Measurements from ENCODE around the gene PPBP.
A peak's percentile ranks its signal among the peaks of the same experiment; 100 is the strongest.

Gene PPBP

DNA sequence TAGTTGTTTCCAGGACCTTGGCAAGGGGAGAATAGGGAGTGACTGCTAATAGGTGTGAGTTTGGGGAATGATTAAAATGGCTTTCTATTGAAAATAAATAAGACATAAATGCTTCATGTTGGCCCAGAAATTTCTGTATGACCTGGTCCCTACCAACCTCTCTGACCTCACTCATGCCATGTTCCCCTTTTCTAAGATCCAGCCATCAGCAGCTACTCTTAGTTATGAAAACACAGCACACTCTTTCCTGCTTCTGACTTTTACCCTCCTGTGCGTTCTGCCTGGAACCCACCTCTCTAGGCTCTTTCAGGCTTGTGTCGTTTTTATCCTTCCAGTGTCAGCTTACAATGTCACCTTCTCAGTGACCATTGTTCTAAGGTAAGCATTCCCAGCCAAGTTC is 25.3 kb upstream of the PPBP start:
- DNase-seq (ENCODE audit: low read depth), result no peak
- no peak overlapping the region for H3K4me3 ChIP-seq (ENCODE audit: low read length)
- no peak for TF ChIP-seq CTCF (IDR thresholded peaks at IDR 0.05; ENCODE audit: insufficient read depth, low read depth, low read length, missing control alignments)

DNA sequence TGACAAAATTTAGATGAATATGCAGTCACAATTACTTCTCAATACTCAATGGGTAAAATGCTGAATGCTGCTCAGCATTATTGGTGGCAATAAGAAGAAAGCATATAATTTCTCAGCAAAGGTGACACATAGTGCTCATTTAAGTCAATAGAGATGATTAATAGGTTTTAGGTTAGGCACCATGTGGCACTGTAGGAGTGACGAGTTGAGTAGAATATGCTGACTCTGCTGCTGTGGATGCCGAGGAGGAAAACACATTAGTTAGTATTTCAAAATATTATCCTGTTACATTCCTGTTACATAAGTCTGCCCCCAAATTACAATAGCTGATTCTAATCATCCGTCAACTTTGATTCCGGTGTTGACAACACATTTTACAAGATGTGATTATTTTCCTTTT is 24.1 kb upstream of the PPBP start:
- H3K4me3 ChIP-seq (ENCODE audit: low read length), result no peak overlapping the region
- TF ChIP-seq CTCF (IDR thresholded peaks at IDR 0.05; ENCODE audit: insufficient read depth, low read depth, low read length, missing control alignments), result no peak
- no peak for DNase-seq (ENCODE audit: low read depth)

GRCh38 chr4:74009307-74009706 is 21.3 kb upstream of the PPBP start:
- no peak for DNase-seq (ENCODE audit: low read depth)
- no peak for TF ChIP-seq CTCF (IDR thresholded peaks at IDR 0.05; ENCODE audit: insufficient read depth, low read depth, low read length, missing control alignments)

DNA sequence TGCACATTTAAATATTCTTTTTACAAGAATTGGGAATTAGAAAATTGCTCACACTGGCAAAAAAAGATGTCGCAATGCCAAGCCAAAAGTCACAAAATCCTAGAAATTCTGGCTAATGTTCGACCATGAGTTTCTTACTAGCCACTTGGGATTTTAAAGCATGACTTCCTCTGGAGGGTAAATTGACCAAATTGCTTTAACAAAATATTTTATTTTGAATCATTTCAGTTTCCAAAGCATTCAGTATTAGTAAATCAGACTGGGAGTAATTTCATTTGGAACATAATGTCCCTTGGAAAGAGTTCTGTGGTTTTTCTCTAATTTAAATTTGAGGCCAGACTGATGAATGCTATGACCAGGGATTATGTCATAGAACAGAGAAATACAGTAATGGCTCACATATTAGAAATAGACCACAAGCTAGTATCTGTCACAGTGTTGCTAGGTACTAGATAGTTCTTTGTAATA is 18.1 kb upstream of the PPBP start:
- no peak for TF ChIP-seq CTCF (IDR thresholded peaks at IDR 0.05; ENCODE audit: insufficient read depth, low read depth, low read length, missing control alignments)
- DNase-seq (ENCODE audit: low read depth), result peak; percentile 33
- no peak overlapping the region for H3K4me3 ChIP-seq (ENCODE audit: low read length)

More at GRCh38 chr4:74009307-74009706, 21.3 kb upstream of the PPBP start:
- H3K4me3 ChIP-seq (ENCODE audit: low read length), result no peak overlapping the region

DNA sequence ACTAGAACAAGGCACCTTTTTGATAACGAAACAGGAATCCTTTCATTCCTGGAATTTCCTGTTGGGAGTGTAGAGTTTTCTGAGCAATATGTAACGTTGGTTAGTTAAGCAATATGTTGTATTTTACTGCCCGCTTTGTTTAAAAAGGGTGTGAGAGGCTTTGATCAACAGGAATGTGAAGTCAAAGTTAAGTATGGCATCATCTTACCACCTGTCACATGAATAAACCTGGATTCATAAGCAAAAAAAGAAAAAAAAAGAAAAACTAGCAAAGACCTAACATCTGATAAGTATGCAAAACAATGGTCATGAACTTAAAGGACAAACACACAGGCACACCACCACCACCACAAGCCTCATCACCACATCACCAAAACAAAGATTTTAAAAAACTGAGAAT is 17.5 kb upstream of the PPBP start:
- peak; percentile 74 for DNase-seq (ENCODE audit: low read depth)
- TF ChIP-seq CTCF (IDR thresholded peaks at IDR 0.05; ENCODE audit: insufficient read depth, low read depth, low read length, missing control alignments), result no peak
- no peak overlapping the region for H3K4me3 ChIP-seq (ENCODE audit: low read length)

DNA sequence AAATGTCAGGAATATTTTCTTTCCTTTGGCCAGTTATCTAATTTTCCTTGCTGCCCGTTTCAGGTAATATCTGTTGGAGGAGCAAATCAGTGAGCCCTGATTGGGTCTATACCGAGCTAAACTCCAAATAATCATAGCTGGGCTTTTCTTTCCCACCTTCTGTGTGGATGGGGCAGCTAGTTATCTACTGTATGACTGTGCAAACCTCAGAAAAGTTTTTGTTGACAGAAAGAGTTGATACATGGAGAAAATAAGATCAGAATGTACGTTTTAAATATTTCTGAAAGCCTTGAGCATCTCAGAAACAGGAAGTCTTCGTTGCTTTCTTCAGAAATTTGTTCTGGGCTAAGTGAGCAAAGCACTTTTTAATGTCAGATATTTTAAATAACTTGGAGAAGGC is 16.7 kb upstream of the PPBP start:
- H3K4me3 ChIP-seq (ENCODE audit: low read length), result no peak overlapping the region
- no peak for TF ChIP-seq CTCF (IDR thresholded peaks at IDR 0.05; ENCODE audit: insufficient read depth, low read depth, low read length, missing control alignments)
- no peak for DNase-seq (ENCODE audit: low read depth)

DNA sequence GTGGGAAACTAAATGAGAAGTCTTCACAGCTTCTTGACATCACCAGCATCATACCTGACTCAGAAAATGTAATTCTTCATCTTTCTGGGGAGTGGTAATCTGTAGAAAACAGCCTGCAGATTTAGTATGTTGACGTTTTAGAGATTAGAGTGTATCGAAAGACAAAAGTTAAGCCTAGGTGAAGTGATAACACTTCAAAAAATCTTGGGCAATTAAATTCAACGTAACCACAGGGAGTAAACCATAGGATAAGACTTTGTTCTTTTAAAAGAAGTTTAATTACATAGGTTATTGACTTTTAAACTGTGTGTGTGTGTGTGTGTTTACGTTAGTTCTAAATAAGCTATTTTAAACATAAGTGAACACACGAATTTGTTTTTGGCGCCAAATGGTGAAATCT is 12.3 kb upstream of the PPBP start:
- H3K4me3 ChIP-seq (ENCODE audit: low read length), result no peak overlapping the region
- no peak for DNase-seq (ENCODE audit: low read depth)
- no peak for TF ChIP-seq CTCF (IDR thresholded peaks at IDR 0.05; ENCODE audit: insufficient read depth, low read depth, low read length, missing control alignments)

Measured in epithelial cell of esophagus (primary cell).